HG03558 (cell line): Measurements from ENCODE around the gene NAALADL2.
"Not testable (repeated sequence)": the region's sequence is repeated elsewhere in the genome, so short reads cannot be mapped to it uniquely, and the experiment has no call there.

Experiments used
- ATAC-seq: cut with Tn5 transposase; IDR thresholded peaks from one replicate; pipeline ENCODE4 v1.9.1; 2021; ENCODE audit warnings: moderate number of reproducible peaks; ENCODE audit not compliant: unreplicated experiment; ENCODE audit errors: extremely low read depth

Gene NAALADL2

GRCh38 chr3:175059788-175060187 is 200.7 kb downstream of the NAALADL2 start:
- no peak for ATAC-seq

GRCh38 chr3:175065497-175065896 is 206.4 kb downstream of the NAALADL2 start:
- no peak for ATAC-seq

DNA sequence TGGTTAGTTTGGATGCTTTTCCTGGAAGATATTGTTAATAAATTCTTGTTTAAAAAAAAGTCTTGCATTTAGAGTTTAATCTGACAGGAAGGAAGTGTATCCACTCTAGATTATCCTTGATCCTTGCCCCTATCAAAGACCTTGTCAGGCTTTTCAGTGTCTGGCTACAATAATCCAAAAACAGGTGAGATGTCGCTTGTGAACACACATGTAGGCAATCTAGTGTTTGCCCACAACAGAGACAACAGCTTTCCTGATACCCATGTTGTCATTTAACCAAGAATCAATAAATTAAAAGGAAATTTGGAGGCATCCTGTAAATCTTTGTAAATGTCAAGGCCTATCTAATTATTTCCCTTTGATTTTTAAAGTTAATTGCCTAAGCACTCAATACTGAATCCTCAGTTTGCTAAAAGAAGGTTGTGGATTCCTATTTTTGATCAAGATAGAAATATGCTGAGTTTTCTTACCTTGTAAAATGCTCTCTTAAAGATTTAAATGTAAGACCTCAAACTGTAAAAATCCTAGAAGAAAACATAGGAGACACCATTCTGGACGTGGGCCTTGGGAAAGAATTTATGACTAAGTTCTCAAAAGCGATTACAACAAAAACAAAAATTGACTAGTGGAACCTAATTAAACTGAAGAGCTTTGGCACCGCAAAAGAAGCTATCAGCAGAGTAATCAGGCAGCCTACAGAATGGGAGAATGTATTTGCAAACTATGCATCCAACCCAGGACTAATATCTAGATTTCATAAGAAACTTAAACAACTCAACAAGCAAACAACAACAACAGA is 207.7 kb downstream of the NAALADL2 start:
- no peak for ATAC-seq

GRCh38 chr3:175068587-175068986 is 209.5 kb downstream of the NAALADL2 start:
- ATAC-seq = no peak

DNA sequence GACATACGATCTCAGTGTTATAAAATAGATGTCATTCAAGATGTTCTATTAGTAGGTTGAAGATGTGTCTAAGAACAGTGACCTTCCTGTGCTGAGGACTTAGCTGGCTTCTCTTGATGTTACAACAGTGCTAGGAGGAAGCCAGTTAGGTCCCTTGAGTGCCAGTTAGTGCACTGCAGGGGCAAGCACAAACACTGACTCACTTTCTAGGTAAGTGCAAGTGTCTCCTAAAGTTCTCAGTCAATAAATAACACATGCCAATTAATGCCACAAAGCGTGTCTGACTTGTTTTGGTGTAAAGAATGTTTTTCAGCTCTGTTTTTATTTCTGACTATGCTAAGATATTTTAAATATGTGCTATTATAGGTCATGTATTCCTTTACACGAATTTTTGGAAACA is 211.8 kb downstream of the NAALADL2 start:
- ATAC-seq = no peak

DNA sequence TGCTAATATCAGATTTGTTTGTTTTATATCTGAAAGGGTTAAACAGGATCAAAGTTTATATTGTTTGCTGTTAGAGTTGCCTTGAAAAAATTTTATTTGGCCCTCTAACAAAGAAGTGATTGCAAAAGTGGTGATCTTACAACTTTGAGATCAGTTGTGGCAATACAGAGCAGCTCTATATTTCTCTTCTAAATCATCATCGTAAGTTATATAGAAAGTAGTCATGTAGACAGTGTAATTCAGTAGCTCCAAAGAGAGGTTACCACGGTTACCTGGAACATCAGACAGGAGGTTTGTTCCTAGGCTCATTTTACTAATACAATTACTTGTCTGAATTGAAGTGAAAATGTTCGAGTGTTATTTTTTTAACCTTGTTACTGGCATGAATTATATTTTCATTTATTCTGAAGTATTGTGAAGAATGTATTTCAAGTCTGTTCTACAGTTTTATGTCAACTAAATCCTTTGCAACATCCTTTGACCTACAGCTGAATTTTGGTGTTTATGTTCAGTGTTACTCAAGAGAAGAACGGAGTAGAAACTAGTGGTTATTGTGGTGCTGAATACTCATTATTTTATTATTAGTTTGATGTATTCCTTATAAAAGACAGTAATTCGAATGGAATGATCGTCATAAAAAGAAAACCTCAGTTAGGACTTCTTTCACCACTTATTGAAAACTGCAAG is 214.2 kb downstream of the NAALADL2 start:
- ATAC-seq = no peak

GRCh38 chr3:175075269-175075668 is 216.1 kb downstream of the NAALADL2 start:
- ATAC-seq = no peak

DNA sequence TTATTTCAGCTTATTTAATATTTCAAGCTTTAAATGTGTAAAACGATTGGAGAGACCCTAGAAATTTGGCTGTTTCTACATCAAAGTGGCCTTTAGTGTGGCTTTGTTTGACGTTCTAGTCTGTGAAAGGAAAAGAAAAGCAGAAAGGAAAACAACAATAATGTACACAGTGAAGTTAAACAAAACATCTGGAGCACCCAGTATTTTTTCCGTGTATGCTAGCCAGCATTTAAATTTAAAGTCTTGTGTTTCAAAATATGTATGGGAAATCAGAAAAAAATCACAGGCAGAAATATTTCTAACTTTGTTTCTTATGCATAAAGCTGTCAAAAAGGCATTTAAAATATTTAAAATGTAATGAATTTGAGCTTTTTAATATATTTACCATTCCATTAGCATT is 218.1 kb downstream of the NAALADL2 start:
- no peak for ATAC-seq

DNA sequence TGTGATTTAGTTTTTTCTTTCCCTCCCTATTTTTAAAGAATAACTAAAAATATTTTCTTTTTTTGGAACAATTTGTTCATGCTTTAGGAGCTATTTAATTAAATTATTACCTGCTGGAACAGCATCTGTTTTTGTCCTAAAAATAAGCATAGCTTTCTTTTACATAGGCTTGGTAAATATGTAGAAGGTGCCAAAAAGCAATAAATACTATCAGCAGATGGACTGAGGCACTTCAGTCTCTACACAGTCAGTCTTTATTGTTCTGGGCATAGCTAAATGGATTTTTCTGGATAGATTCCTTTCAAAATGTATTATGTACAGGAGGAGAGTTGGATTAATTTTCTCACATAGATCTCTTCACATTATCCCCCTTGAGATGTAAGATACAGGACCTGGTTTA is 223.5 kb downstream of the NAALADL2 start:
- ATAC-seq = no peak

DNA sequence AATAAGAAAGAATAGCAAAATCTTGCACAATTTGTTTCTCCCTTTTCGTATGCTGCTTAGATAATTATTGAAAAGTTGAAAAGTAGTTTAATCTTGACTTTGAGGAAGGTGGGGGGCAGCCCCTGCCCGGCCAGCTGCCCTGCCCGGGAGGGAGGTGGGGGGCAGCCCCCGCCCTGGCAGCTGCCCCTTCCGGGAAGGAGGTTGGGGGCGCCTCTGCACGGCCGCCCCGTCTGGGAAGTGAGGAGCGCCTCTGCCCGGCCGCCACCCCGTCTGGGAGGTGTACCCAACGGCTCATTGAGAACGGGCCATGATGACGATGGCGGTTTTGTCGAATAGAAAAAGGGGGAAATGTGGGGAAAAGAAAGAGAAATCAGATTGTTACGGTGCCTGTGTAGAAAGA is 228.0 kb downstream of the NAALADL2 start:
- ATAC-seq = not testable (repeated sequence)

GRCh38 chr3:175088766-175089380 is 229.7 kb downstream of the NAALADL2 start:
- no peak for ATAC-seq

DNA sequence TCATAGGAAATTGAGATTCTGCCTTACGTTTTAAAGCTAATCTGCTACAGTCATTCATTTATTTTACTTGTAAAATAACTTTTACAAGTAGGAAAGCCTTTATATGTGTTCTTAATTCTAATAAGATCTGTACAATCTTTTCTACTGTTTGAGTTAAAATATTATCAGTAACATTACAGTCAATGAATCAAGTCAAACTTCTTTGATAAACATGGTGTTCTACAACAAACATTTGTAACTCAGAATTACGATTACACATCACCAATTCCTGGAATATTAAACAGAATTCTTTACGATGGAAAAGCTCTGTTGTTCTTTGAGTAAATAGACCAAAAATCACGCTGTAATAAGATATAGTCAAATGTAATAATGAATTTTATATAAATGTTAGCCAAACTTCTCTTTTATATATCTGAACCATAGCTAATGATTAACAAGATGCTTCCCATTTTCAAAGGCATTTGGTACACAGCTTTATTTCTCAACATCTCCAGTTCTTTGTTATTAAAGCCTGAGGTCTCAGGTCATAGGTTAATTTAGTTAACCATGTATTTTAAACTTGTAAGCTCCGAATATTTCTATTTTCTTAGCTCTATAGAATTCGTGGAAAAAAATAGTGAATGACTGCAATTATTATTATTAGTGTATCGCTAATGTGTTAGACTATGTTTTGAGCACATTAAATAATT is 232.4 kb downstream of the NAALADL2 start:
- ATAC-seq = no peak

GRCh38 chr3:175093748-175094147 is 234.6 kb downstream of the NAALADL2 start:
- no peak for ATAC-seq

GRCh38 chr3:175094344-175094743 is 235.2 kb downstream of the NAALADL2 start:
- no peak for ATAC-seq

GRCh38 chr3:175098644-175099043 is 239.5 kb downstream of the NAALADL2 start:
- no peak for ATAC-seq

- no peak for ATAC-seq
Measured at GRCh38 chr3:175102161-175102560, 243.0 kb downstream of the NAALADL2 start.

DNA sequence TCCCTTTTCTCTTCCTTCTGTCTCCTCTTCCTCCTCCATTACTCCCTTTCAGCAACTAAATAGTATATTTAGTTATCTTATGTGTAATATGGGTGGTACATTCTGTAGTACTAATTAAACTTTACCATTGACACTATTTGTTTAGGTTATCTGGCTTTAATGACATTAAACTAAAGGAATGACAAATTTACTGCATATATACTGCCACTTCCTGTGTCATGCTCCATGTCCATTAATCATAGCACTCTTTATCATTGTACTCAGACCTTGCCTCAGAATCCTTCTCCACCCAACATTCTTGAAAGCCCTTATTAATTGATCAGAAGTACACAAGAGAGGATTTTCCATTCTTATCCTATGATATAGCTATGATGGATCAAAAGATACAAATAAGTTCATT is 244.2 kb downstream of the NAALADL2 start:
- no peak for ATAC-seq

DNA sequence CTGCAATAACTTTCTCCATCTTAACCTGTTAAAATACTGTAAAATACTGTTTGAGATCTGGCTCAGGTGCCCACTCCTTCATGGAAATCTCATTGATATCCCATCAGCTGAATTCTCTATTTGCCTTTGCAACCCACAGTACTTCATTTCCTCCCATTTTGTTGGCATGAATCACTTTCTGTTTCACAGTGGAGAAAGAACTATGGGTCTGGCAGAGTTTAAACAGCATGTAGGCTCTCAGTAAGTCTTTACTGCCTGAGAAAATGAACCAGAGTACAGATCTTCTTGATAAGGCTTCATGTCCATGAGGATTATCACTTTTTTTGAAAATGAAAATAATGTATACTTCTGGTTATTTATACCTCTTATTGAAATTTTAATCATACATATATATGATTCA is 245.9 kb downstream of the NAALADL2 start:
- no peak for ATAC-seq

GRCh38 chr3:175107231-175107630 is 248.1 kb downstream of the NAALADL2 start:
- no peak for ATAC-seq

- ATAC-seq = no peak
Measured at GRCh38 chr3:175107995-175108394, 248.9 kb downstream of the NAALADL2 start.
